ENCODE measurements around the gene MGAT4D. TPM values are rescaled to one million over a fixed set of nuclear protein-coding genes. Genes with fewer than 3 reads are reported as not detected.
A peak's percentile ranks its signal among the peaks of the same experiment; 100 is the strongest.

Gene MGAT4D
- total and polyA plus RNA-seq, 2 experiments from 2014 or later: not detected

- TF ChIP-seq, protein P1, sequence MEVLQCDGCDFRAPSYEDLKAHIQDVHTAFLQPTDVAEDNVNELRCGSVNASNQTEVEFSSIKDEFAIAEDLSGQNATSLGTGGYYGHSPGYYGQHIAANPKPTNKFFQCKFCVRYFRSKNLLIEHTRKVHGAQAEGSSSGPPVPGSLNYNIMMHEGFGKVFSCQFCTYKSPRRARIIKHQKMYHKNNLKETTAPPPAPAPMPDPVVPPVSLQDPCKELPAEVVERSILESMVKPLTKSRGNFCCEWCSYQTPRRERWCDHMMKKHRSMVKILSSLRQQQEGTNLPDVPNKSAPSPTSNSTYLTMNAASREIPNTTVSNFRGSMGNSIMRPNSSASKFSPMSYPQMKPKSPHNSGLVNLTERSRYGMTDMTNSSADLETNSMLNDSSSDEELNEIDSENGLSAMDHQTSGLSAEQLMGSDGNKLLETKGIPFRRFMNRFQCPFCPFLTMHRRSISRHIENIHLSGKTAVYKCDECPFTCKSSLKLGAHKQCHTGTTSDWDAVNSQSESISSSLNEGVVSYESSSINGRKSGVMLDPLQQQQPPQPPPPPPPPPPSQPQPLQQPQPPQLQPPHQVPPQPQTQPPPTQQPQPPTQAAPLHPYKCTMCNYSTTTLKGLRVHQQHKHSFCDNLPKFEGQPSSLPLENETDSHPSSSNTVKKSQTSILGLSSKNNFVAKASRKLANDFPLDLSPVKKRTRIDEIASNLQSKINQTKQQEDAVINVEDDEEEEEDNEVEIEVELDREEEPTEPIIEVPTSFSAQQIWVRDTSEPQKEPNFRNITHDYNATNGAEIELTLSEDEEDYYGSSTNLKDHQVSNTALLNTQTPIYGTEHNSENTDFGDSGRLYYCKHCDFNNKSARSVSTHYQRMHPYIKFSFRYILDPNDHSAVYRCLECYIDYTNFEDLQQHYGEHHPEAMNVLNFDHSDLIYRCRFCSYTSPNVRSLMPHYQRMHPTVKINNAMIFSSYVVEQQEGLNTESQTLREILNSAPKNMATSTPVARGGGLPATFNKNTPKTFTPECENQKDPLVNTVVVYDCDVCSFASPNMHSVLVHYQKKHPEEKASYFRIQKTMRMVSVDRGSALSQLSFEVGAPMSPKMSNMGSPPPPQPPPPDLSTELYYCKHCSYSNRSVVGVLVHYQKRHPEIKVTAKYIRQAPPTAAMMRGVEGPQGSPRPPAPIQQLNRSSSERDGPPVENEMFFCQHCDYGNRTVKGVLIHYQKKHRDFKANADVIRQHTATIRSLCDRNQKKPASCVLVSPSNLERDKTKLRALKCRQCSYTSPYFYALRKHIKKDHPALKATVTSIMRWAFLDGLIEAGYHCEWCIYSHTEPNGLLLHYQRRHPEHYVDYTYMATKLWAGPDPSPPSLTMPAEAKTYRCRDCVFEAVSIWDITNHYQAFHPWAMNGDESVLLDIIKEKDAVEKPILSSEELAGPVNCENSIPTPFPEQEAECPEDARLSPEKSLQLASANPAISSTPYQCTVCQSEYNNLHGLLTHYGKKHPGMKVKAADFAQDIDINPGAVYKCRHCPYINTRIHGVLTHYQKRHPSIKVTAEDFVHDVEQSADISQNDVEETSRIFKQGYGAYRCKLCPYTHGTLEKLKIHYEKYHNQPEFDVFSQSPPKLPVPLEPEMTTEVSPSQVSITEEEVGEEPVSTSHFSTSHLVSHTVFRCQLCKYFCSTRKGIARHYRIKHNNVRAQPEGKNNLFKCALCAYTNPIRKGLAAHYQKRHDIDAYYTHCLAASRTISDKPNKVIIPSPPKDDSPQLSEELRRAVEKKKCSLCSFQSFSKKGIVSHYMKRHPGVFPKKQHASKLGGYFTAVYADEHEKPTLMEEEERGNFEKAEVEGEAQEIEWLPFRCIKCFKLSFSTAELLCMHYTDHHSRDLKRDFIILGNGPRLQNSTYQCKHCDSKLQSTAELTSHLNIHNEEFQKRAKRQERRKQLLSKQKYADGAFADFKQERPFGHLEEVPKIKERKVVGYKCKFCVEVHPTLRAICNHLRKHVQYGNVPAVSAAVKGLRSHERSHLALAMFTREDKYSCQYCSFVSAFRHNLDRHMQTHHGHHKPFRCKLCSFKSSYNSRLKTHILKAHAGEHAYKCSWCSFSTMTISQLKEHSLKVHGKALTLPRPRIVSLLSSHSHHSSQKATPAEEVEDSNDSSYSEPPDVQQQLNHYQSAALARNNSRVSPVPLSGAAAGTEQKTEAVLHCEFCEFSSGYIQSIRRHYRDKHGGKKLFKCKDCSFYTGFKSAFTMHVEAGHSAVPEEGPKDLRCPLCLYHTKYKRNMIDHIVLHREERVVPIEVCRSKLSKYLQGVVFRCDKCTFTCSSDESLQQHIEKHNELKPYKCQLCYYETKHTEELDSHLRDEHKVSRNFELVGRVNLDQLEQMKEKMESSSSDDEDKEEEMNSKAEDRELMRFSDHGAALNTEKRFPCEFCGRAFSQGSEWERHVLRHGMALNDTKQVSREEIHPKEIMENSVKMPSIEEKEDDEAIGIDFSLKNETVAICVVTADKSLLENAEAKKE (CRISPR knock-in tag; IDR thresholded peaks at IDR 0.05): no peak
- no peak for TF ChIP-seq EZH2phosphoT487 (IDR thresholded peaks at IDR 0.05; ENCODE audit: unreplicated experiment)
Observed at GRCh38 chr4:140448830-140449229, 49.3 kb downstream of the MGAT4D start (continued).

- H3K4me3 ChIP-seq: no peak overlapping the region
- DNase-seq (ENCODE audit: low spot score) (no peak), ATAC-seq (no peak)
- H3K27ac Mint-ChIP-seq: no peak overlapping the region
- no peaks in the 10 kb centered on the region for H3K36me3 ChIP-seq (ENCODE audit: insufficient read depth)
- no peaks in the 10 kb centered on the region for H3K36me3 Mint-ChIP-seq (ENCODE audit: low read depth)
- H3K4me1 Mint-ChIP-seq: no peaks in the 10 kb centered on the region
- no peaks in the 10 kb centered on the region for H3K4me1 ChIP-seq (ENCODE audit: insufficient read depth)
- H4K20me1 ChIP-seq (replicated peaks; ENCODE audit: insufficient read depth): no peaks in the 10 kb centered on the region
- no peak overlapping the region for H3K4me3 Mint-ChIP-seq
- no peaks in the 10 kb centered on the region for H3K27me3 ChIP-seq (ENCODE audit: insufficient read depth)
- H3F3A ChIP-seq (replicated peaks; ENCODE audit: low read depth): no peaks in the 10 kb centered on the region
- no peaks in the 10 kb centered on the region for H3K79me2 ChIP-seq (replicated peaks; ENCODE audit: insufficient read depth)
- H3K4me2 ChIP-seq: no peak overlapping the region
- H3K9me2 ChIP-seq (ENCODE audit: insufficient read depth): no peaks in the 10 kb centered on the region
- H3K9me3 Mint-ChIP-seq: no peaks in the 10 kb centered on the region
- no peaks in the 10 kb centered on the region for H3K27me3 Mint-ChIP-seq (ENCODE audit: insufficient read depth, low read depth, poor library complexity)
- no peak overlapping the region for H3K27ac ChIP-seq (ENCODE audit: low read depth)
- H2AFZ ChIP-seq: peak overlapping the region; percentile 38; the same call in 1 of the 2 replicates
- TF ChIP-seq, protein P1 (CRISPR knock-in tag; IDR thresholded peaks at IDR 0.05): no peak
- TF ChIP-seq ETS1 (IDR thresholded peaks at IDR 0.05) (no peak), ZNF114 (CRISPR knock-in tag; IDR thresholded peaks at IDR 0.05) (no peak), STAT1 (IDR thresholded peaks at IDR 0.05; ENCODE audit: unreplicated experiment) (no peak)
Observed at GRCh38 chr4:140448162-140448561, 49.9 kb downstream of the MGAT4D start.

Data from GM23338 (cell line).